HFFc6 (cell line): ENCODE results near the gene FBXO47. TPM values are rescaled to one million over a fixed set of nuclear protein-coding genes. Genes with fewer than 3 reads are reported as not detected.
"Not testable (repeated sequence)": the region's sequence is repeated elsewhere in the genome, so short reads cannot be mapped to it uniquely, and the experiment has no call there.

ENCODE experiments used
- DNase-seq: peaks from one replicate; pipeline ENCODE4 v3.0.0-alpha.2; 2018
- H3K27ac Mint-ChIP-seq: 2 replicates; pipeline ENCODE4 v1.8.0; 2020; ENCODE audit warnings: mild to moderate bottlenecking, mixed read lengths
- H3K27me3 Mint-ChIP-seq: 2 replicates; pipeline ENCODE4 v1.8.0; 2021; ENCODE audit warnings: mild to moderate bottlenecking, moderate library complexity, mixed read lengths; ENCODE audit not compliant: insufficient read depth
- H3K36me3 Mint-ChIP-seq: 2 replicates; pipeline ENCODE4 v1.8.0; 2021; ENCODE audit warnings: low read depth, mixed read lengths
- H3K4me1 Mint-ChIP-seq: 2 replicates; pipeline ENCODE4 v1.8.0; 2020; ENCODE audit warnings: low read depth, mixed read lengths
- H3K4me3 Mint-ChIP-seq: 2 replicates; pipeline ENCODE4 v1.8.0; 2020; ENCODE audit warnings: mild to moderate bottlenecking, moderate library complexity, mixed read lengths
- H3K9me3 Mint-ChIP-seq: 2 replicates; pipeline ENCODE4 v1.8.0; 2020; ENCODE audit warnings: mild to moderate bottlenecking, mixed read lengths
- total RNA-seq, 6 experiments: library from RNA; stranded (reverse); fragmentation: NEBNext Ultra II Directional; extraction: Animal tissue kit (Norgen Biotek cat#: 25700); gene quantifications; 2 replicates in 1 of 6; 3 replicates in 5 of 6; pipeline ENCODE4 v1.2.3, GENCODE V29; 2021
- TF ChIP-seq, protein P1 (sequence below): fragments of 200-600 bp; sonication (generic); IDR thresholded peaks from 2 replicates; pipeline ENCODE4 v1.5.0; 2021; ENCODE audit warnings: antibody characterized with exemption, mild to moderate bottlenecking

The FBXO47 gene
- total RNA-seq, 6 experiments from 2014 or later = not detected

DNA sequence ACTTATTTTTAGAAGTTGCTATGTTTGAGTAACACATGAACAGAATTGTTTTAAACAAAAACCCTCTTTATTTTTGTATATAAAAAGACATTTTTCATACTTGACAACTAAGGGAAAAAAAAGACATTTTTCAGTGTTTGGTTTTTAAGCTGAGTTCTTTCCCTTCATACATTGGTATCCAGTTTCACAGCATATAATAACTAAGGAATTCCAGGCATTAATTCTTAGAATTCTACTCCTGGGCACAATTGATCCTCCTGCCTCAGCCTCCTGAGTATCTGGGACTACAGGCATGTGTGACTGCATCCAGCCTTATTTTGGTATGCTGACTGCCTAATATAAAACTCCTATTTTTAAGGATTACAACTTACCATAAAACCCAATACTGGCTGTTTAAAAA lies 8.4 kb downstream of the FBXO47 start:
- Mint-ChIP-seq H3K27ac (peak overlapping the region; percentile 66), H3K4me3 (peak overlapping the region; percentile 30; the same call in 1 of the 2 replicates), H3K9me3 (no peaks in the 10 kb centered on the region), H3K4me1 (peaks cover 35% of the 10 kb centered on the region), H3K36me3 (no peaks in the 10 kb centered on the region), H3K27me3 (peaks cover 2% of the 10 kb centered on the region; the same call in 1 of the 2 replicates)
- TF ChIP-seq, protein P1, sequence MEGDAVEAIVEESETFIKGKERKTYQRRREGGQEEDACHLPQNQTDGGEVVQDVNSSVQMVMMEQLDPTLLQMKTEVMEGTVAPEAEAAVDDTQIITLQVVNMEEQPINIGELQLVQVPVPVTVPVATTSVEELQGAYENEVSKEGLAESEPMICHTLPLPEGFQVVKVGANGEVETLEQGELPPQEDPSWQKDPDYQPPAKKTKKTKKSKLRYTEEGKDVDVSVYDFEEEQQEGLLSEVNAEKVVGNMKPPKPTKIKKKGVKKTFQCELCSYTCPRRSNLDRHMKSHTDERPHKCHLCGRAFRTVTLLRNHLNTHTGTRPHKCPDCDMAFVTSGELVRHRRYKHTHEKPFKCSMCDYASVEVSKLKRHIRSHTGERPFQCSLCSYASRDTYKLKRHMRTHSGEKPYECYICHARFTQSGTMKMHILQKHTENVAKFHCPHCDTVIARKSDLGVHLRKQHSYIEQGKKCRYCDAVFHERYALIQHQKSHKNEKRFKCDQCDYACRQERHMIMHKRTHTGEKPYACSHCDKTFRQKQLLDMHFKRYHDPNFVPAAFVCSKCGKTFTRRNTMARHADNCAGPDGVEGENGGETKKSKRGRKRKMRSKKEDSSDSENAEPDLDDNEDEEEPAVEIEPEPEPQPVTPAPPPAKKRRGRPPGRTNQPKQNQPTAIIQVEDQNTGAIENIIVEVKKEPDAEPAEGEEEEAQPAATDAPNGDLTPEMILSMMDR = no peak
- DNase-seq = peak; percentile 52

DNA sequence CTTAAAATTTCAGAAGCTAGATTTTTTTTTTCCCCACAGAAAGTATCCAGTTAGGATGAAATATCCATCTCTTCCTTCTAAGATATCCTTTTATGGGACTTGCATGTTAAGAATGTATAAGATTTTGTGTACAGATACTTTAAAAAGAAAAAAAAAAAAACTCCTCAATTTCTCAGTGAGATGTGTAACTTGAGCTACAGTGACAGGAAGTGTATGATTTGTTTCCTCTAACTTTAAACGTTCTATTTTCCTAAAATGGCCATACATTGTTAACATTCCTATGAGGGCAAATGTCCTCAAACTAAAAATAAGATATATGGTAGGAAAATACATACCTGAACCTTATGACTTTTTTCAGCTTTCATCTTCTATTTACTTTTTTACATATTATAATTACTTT lies 8.9 kb downstream of the FBXO47 start:
- DNase-seq = peak; percentile 11
- H3K36me3 Mint-ChIP-seq = no peaks in the 10 kb centered on the region
- H3K4me3 Mint-ChIP-seq = peak overlapping the region; percentile 46
- H3K9me3 Mint-ChIP-seq = no peaks in the 10 kb centered on the region
- H3K4me1 Mint-ChIP-seq = peaks cover 35% of the 10 kb centered on the region
- H3K27me3 Mint-ChIP-seq = no peaks in the 10 kb centered on the region
- H3K27ac Mint-ChIP-seq = peak overlapping the region; percentile 83
- TF ChIP-seq, protein P1 = no peak

DNA sequence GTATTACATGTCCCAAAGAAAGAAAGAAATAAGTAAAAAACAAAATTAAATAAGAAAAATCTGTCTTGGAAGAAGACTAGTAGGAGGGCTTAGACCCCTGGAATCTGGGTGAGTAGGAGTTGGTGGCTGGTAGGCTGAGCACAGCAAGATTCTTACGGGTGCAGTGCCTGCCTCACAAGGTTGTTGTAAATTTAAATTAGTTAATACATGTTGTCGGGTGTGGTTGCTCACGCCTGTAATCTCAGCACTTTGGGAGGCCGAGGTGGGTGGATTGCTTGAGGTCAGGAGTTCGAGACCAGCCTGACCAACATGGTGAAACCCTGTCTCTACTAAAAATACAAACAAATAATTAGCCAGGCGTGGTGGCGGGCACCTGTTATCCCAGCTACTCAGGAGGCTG lies 13.4 kb downstream of the FBXO47 start:
- not testable (repeated sequence) for DNase-seq, H3K9me3 Mint-ChIP-seq, H3K27me3 Mint-ChIP-seq, H3K27ac Mint-ChIP-seq, H3K4me3 Mint-ChIP-seq, H3K36me3 Mint-ChIP-seq
- H3K4me1 Mint-ChIP-seq = peaks cover 17% of the 10 kb centered on the region

DNA sequence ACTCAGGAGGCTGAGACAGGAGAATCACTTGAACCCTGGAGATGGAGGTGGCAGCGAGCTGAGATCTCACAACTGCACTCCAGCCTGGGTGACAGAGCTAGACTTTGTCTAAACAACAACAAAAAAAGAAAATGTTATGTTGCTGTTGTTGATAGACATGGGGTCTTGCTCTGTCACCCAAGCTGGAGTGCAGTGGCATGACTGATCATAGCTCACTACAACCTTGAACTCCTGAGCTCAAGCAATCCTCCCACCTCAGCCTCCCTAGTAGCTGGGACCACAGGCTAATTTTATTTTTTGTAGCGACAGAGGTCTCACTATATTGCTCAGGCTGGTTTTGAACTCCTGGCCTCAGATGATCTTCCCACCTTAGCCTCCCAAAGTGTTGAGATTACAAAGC lies 20.0 kb downstream of the FBXO47 start:
- TF ChIP-seq, protein P1 = no peak
- no peak for DNase-seq
- H3K27me3 Mint-ChIP-seq = no peaks in the 10 kb centered on the region
- no peak overlapping the region for H3K4me3 Mint-ChIP-seq
- peaks cover 9% of the 10 kb centered on the region for H3K4me1 Mint-ChIP-seq
- H3K36me3 Mint-ChIP-seq = no peaks in the 10 kb centered on the region
- no peaks in the 10 kb centered on the region for H3K9me3 Mint-ChIP-seq
- H3K27ac Mint-ChIP-seq = no peak overlapping the region

DNA sequence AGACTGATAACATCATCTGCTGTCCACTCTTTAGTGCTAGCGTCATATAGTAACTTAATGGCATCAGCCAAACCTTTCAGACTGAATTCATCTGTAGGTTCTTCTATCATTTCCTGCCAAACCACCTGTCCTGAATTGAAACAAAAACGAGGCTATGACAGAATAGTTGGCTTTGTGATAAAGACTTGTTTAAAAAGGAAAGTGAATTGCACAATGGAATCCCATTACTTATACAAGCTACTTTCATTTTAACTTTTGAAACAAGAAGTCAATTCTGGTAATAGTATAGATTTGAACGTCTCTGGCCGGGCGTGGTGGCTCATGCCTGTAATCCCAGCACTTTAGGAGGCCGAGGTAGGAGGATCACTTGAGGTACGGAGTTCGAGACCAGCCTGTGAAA lies 23.6 kb downstream of the FBXO47 start:
- Mint-ChIP-seq H3K27ac (no peak overlapping the region), H3K36me3 (no peaks in the 10 kb centered on the region), H3K27me3 (no peaks in the 10 kb centered on the region), H3K9me3 (no peaks in the 10 kb centered on the region), H3K4me1 (peaks cover 9% of the 10 kb centered on the region), H3K4me3 (no peak overlapping the region)
- DNase-seq = no peak
- TF ChIP-seq, protein P1 = no peak

DNA sequence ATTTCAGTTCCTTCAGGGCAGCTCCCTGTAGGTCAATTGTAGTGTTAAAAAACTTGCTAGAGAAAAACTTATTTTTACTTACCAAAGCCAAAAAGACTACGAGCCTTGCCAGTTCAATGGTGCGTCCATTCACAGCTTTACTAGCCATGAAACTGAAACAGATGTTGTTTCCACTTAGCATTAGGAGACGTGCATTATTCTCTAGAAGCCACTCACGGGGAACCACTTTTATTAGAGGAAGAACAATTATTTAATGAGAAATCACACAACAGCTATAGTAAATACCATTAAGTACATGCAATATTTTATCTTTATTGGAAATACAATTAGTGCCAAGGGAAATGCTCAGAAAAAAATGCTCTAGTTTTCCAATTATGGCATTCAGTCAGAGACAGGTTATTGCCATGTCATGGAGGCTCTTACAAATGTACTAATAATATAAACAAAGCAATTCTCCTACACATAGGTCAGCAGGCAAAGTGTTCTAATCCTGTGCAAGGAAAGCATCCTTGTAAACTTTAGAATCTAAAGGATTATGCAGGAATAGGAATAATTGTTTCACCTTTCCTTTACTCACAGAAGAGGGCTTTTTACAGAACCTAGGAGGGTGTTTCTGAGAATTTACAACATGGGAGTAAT lies 24.4 kb downstream of the FBXO47 start:
- H3K27me3 Mint-ChIP-seq = no peaks in the 10 kb centered on the region
- H3K36me3 Mint-ChIP-seq = no peaks in the 10 kb centered on the region
- H3K27ac Mint-ChIP-seq = peak overlapping the region; percentile 8; the same call in 1 of the 2 replicates
- H3K4me3 Mint-ChIP-seq = peak overlapping the region; percentile 50
- TF ChIP-seq, protein P1 = no peak
- peaks cover 9% of the 10 kb centered on the region for H3K4me1 Mint-ChIP-seq
- DNase-seq = no peak
- no peaks in the 10 kb centered on the region for H3K9me3 Mint-ChIP-seq
